SU-DHL-6 (cell line): ENCODE data around the gene SLCO1A2.

Source experiments
- H2AFZ ChIP-seq: fragments of 200-600 bp; sonication (generic); 2 replicates; pipeline ENCODE4 v1.6.1; 2014; ENCODE audit warnings: low read depth, mild to moderate bottlenecking, moderate library complexity, mixed read lengths, antibody characterized with exemption, low read length; ENCODE audit not compliant: severe bottlenecking
- H3F3A ChIP-seq: fragments of 200-600 bp; shearing (Covaris generic); 2 replicates; pipeline ENCODE4 v1.6.0; 2016; ENCODE audit warnings: antibody characterized with exemption, mild to moderate bottlenecking; ENCODE audit not compliant: insufficient read depth
- H3K27ac ChIP-seq: fragments of 200-600 bp; sonication (generic); 2 replicates; pipeline ENCODE4 v1.5.1; 2016; ENCODE audit warnings: low read depth, mild to moderate bottlenecking, low read length, moderate library complexity, mixed read lengths
- H3K27me3 ChIP-seq: fragments of 200-600 bp; sonication (generic), shearing (Covaris generic); 2 replicates; pipeline ENCODE4 v1.6.0; 2014; ENCODE audit warnings: mild to moderate bottlenecking, low read length
- H3K36me3 ChIP-seq: fragments of 200-600 bp; sonication (generic); 2 replicates; pipeline ENCODE4 v1.6.1; 2014; ENCODE audit warnings: mild to moderate bottlenecking, low read length, mixed read lengths
- H3K4me2 ChIP-seq: fragments of 300-600, 200-600 bp; shearing (Covaris generic), sonication (generic); 2 replicates; pipeline ENCODE4 v1.6.0; 2014; ENCODE audit warnings: low read length, low read depth, mild to moderate bottlenecking; ENCODE audit not compliant: poor library complexity, severe bottlenecking
- H3K4me3 ChIP-seq: fragments of 200-600 bp; sonication (generic); 2 replicates; pipeline ENCODE4 v1.5.1; 2014; ENCODE audit warnings: antibody characterized with exemption, low read length, mild to moderate bottlenecking, mixed read lengths; ENCODE audit not compliant: insufficient read depth, poor library complexity, severe bottlenecking
- H3K79me2 ChIP-seq: fragments of 200-600 bp; sonication (generic); 2 replicates; pipeline ENCODE4 v1.6.1; 2014; ENCODE audit warnings: mild to moderate bottlenecking, low read length, moderate library complexity; ENCODE audit not compliant: insufficient read depth
- H3K9ac ChIP-seq: fragments of 200-600 bp; sonication (generic); 2 replicates; pipeline ENCODE4 v1.7.0; 2014; ENCODE audit warnings: mild to moderate bottlenecking, low read length
- H3K9me2 ChIP-seq: fragments of 200-600 bp; sonication (generic); replicated peaks from 2 replicates; pipeline ENCODE4 v1.6.1; 2014; ENCODE audit warnings: low read length; ENCODE audit not compliant: insufficient read depth
- H3K9me3 ChIP-seq: fragments of 200-600 bp; sonication (generic); 2 replicates; pipeline ENCODE4 v1.6.1; 2014; ENCODE audit warnings: low read length, mixed read lengths; ENCODE audit not compliant: insufficient read depth
- H4K20me1 ChIP-seq: fragments of 200-600 bp; sonication (generic); 2 replicates; pipeline ENCODE4 v1.6.1; 2014; ENCODE audit warnings: low read depth, mild to moderate bottlenecking, antibody characterized with exemption, low read length, moderate library complexity, mixed read lengths
- EZH2phosphoT487 ChIP-seq: fragments of 200-600 bp; sonication (generic), shearing (Covaris generic); conservative IDR thresholded peaks from 2 replicates; pipeline ENCODE4 v1.6.1; 2018; ENCODE audit warnings: mild to moderate bottlenecking, antibody characterized with exemption, low read length, moderate library complexity, mixed read lengths
- TF ChIP-seq, protein P1 (sequence below): fragments of 200-600 bp; sonication (generic); IDR thresholded peaks from one replicate; pipeline ENCODE4 v1.5.1; 2017; ENCODE audit warnings: antibody characterized with exemption, mild to moderate bottlenecking, low read length, moderate library complexity; ENCODE audit not compliant: insufficient read depth, poor library complexity, severe bottlenecking

The SLCO1A2 gene

DNA sequence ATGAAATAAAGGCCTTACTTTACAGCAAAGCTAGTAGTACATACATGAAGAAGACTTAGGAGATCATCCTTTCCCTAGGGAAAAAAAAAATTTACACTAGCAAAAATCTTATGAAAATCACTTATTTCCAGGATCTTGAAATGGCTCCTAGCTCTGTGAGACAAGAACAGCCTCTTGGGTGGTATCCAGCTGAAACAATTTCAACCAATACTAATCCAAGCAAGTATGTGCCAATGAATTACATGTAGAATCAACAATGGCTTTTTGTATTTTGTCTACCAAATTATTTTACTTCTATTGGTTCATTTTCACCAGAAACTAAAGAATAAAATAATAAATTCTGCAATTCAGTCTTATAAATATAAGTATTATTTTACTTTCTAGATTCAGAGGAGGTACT lies 2.7 kb upstream of the SLCO1A2 start:
- Histone ChIP-seq H3K4me3 (no peak overlapping the region), H3K36me3 (no peaks in the 10 kb centered on the region), H4K20me1 (no peaks in the 10 kb centered on the region), H3K9me2 (no peaks in the 10 kb centered on the region; the same call in 1 of the 2 replicates), H3K27me3 (no peaks in the 10 kb centered on the region), H2AFZ (no peak overlapping the region), H3K27ac (no peak overlapping the region), H3K9ac (no peak overlapping the region), H3K79me2 (no peaks in the 10 kb centered on the region), H3K9me3 (no peaks in the 10 kb centered on the region), H3F3A (no peaks in the 10 kb centered on the region), H3K4me2 (no peak overlapping the region)
- TF ChIP-seq EZH2phosphoT487, result no peak
- TF ChIP-seq, protein P1, sequence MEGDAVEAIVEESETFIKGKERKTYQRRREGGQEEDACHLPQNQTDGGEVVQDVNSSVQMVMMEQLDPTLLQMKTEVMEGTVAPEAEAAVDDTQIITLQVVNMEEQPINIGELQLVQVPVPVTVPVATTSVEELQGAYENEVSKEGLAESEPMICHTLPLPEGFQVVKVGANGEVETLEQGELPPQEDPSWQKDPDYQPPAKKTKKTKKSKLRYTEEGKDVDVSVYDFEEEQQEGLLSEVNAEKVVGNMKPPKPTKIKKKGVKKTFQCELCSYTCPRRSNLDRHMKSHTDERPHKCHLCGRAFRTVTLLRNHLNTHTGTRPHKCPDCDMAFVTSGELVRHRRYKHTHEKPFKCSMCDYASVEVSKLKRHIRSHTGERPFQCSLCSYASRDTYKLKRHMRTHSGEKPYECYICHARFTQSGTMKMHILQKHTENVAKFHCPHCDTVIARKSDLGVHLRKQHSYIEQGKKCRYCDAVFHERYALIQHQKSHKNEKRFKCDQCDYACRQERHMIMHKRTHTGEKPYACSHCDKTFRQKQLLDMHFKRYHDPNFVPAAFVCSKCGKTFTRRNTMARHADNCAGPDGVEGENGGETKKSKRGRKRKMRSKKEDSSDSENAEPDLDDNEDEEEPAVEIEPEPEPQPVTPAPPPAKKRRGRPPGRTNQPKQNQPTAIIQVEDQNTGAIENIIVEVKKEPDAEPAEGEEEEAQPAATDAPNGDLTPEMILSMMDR, result no peak

DNA sequence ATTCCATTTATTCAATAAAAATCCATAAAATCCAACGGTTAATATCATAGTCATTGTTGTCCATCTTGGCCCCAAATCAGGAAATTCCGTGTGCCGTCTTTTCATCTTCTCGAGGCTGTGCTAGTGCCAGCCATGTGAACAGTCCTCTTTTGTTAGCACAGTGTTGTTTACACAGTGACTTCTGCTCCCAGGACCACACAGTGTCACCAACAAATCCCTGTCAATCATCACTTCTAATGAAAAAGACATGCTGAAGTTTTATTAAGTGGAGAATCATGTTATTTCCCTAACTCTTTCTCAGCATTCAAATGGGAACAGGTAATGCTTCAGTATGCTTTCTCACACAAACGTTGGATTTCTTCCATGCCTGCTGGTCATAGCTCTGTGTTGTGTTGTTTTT lies 1.9 kb upstream of the SLCO1A2 start:
- no peak overlapping the region for H3K4me2 ChIP-seq
- H3K27ac ChIP-seq, result no peak overlapping the region
- no peaks in the 10 kb centered on the region for H3K27me3 ChIP-seq
- no peaks in the 10 kb centered on the region for H3K79me2 ChIP-seq
- no peak overlapping the region for H3K4me3 ChIP-seq
- no peaks in the 10 kb centered on the region for H4K20me1 ChIP-seq
- TF ChIP-seq, protein P1, result no peak
- TF ChIP-seq EZH2phosphoT487, result no peak
- H3K9me3 ChIP-seq, result peaks cover 1% of the 10 kb centered on the region; the same call in 1 of the 2 replicates
- H3K9me2 ChIP-seq, result no peaks in the 10 kb centered on the region; the same call in 1 of the 2 replicates
- no peak overlapping the region for H3K9ac ChIP-seq
- no peaks in the 10 kb centered on the region for H3K36me3 ChIP-seq
- no peak overlapping the region for H2AFZ ChIP-seq
- no peaks in the 10 kb centered on the region for H3F3A ChIP-seq

DNA sequence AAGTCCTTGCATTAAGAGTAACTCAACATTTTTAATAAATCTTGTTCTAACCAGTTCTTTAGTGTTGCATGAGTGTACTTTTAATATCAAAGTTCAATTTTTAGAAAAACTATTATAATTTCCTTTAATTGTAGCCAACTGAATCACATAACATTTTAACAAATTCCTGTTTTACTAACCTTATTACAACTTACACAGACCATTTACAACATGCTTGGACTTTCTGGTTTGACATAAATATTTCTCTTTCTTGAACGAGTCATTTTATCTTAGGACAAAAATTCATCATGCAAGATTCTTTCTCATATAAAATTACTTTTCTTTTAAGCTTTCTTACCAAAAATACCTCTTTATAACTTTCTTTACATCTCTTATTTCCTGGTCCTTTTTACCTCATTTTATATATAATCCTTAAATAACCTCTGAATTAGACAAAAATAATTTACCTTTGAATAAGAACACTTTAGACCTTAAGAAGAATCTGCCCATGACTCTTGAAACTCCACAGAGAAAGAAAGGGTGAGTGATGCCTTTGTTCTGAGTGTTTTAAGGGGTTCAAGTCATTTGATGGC lies 3.9 kb downstream of the SLCO1A2 start:
- Histone ChIP-seq H3K36me3 (no peaks in the 10 kb centered on the region), H3K9ac (no peak overlapping the region)

More for the DNA sequence above, 3.9 kb downstream of the SLCO1A2 start:
- Histone ChIP-seq H4K20me1 (no peaks in the 10 kb centered on the region), H3K4me2 (no peak overlapping the region), H3K27me3 (no peaks in the 10 kb centered on the region), H2AFZ (no peak overlapping the region), H3K79me2 (no peaks in the 10 kb centered on the region), H3K27ac (no peak overlapping the region), H3K9me2 (no peaks in the 10 kb centered on the region; the same call in 1 of the 2 replicates), H3K4me3 (no peak overlapping the region), H3F3A (no peaks in the 10 kb centered on the region), H3K9me3 (peaks cover 18% of the 10 kb centered on the region; the same call in 1 of the 2 replicates)
- no peak for TF ChIP-seq EZH2phosphoT487
- TF ChIP-seq, protein P1, result no peak
